ENCODE results near the gene VWC2L.

Gene VWC2L

GRCh38 chr2:214587442-214587841, 176.6 kb downstream of the VWC2L start:
- no peak for DNase-seq

GRCh38 chr2:214591366-214591765, 180.5 kb downstream of the VWC2L start:
- no peak for DNase-seq

GRCh38 chr2:214592011-214592410, 181.2 kb downstream of the VWC2L start:
- DNase-seq, result no peak

GRCh38 chr2:214593727-214594126, 182.9 kb downstream of the VWC2L start:
- DNase-seq, result no peak

GRCh38 chr2:214601852-214602633, 191.2 kb downstream of the VWC2L start:
- no peak for DNase-seq

DNA sequence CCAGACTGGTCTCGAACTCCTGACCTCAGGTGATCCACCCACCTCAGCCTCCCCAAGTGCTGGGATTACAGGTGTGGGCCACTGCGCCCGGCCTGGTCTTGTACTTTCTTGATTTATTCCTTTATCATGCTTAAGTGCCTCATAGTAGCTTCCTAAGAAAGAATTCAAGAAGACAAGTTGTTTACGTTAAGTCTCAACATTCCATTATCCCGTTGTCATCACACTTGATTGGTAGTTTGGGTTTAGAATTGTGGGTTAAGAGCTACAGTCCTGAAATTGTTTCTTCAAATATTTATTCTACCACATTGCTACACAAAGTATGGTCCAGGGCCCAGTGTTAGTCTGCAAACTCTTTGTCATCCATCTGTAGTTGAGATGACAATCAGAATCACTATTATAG, 194.0 kb downstream of the VWC2L start:
- DNase-seq, result no peak

GRCh38 chr2:214607051-214607450, 196.2 kb downstream of the VWC2L start:
- no peak for DNase-seq

DNA sequence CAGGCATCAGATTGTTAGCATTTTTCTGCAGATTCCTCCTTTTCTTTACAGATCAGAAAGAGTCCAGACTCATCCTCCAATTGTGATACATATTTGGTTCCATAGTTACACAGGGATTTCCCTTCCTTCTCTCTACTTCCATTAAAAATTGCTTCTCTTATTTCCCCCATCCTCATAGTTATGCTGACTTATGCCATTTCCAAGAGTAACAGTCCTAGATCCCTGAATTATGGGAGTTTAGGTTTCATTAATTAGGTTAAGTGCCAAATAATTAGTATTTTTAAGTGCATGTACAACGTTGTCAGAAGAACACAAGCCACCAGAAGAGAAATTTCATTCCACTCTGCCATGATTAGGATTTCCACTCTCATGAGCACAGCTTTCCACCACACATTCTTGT, 200.2 kb downstream of the VWC2L start:
- no peak for DNase-seq

- no peak for DNase-seq
Observed at GRCh38 chr2:214624166-214624760, 213.4 kb downstream of the VWC2L start.

GRCh38 chr2:214628091-214628490, 217.2 kb downstream of the VWC2L start:
- DNase-seq, result no peak
